ENCODE measurements around the gene PCMTD2. TPM values are rescaled to one million over a fixed set of nuclear protein-coding genes. Genes with fewer than 3 reads are reported as not detected.

Gene PCMTD2
- 9.9 to 17.4 TPM (median 13.4 TPM) in 5 replicates for total RNA-seq (2022; extraction: Qiagen RNA extraction; ENCODE audit: low read depth)

DNA sequence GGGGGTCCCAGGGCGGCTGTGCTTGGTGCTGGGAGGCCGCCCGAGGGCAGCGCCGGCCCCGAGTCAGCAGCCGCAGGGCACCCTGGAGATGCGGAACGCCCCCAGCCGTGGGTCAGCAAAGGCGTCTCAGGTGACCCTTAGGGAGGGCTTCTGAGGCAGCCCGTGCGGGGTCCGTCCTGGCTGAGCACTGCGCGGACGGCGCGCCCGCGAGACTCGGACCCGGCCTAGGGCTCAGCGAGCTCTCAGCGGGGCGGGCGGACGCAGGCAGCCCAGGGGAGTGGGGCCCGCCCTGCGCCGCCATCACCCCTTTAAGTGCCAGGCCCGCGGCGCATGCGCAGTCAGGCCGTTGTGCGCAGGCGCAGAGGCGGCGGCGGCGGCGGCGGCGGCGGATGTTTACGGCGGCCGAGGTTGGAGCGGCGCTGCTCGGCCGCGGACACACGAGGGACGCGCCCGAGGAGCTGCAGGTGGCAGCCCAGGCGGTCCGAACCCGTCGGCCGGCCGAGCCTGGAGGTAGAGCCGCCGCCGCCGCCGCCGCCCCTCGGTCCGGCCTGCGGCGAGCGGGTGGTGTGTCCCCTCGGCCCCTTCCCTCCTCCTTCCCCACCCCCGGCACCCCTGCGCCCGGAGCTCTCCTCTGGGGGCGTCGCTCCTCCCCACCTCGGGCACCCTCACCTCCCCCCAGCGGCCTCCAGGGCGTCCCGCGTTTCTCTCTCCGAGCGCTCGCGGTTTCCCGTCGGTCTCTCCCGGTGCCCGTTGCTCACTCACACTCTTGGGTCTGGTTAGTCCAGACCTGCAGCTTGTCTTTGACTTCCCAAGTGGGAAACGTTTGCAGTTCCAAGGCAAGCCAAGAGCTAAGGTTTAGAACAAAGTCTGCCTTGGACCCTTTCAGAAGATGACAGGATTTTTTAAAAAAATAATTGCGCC is at the start of gene PCMTD2:
PCMTD2 (plus strand) TSS at position 388 of the 921 bp plus-strand sequence. CDS start 4,218 bp downstream, outside the sequence.

Other genes with a start within 250 kb of the PCMTD2 start
- 0.19 to 0.39 TPM (median 0.33 TPM) in 5 replicates for gene C20orf204, start 219.6 kb upstream of the PCMTD2 start, total RNA-seq (2022; extraction: Qiagen RNA extraction; ENCODE audit: low read depth)
- gene SOX18, start 206.1 kb upstream of the PCMTD2 start, total RNA-seq (2022; extraction: Qiagen RNA extraction; ENCODE audit: low read depth), result 1.1 to 2.3 TPM (median 1.7 TPM) in 5 replicates
- 38.4 to 48.7 TPM (median 42.8 TPM) in 5 replicates for gene TCEA2, start 192.6 kb upstream of the PCMTD2 start, total RNA-seq (2022; extraction: Qiagen RNA extraction; ENCODE audit: low read depth)
- 15.3 to 25.0 TPM (median 23.1 TPM) in 5 replicates for gene RGS19, start 176.2 kb upstream of the PCMTD2 start, total RNA-seq (2022; extraction: Qiagen RNA extraction; ENCODE audit: low read depth)
- 0.40 to 0.71 TPM (median 0.51 TPM) in 5 replicates for gene OPRL1, start 175.7 kb upstream of the PCMTD2 start, total RNA-seq (2022; extraction: Qiagen RNA extraction; ENCODE audit: low read depth)
- 1.3 to 1.8 TPM (median 1.4 TPM) in 4 of 5 replicates, not detected in the other for gene LKAAEAR1, start 171.3 kb upstream of the PCMTD2 start, total RNA-seq (2022; extraction: Qiagen RNA extraction; ENCODE audit: low read depth)
- not detected in 5 replicates for gene NPBWR2, start 148.2 kb upstream of the PCMTD2 start, total RNA-seq (2022; extraction: Qiagen RNA extraction; ENCODE audit: low read depth)
- gene MYT1, start 91.3 kb upstream of the PCMTD2 start, total RNA-seq (2022; extraction: Qiagen RNA extraction; ENCODE audit: low read depth), result 0.09 to 0.38 TPM (median 0.13 TPM) in 5 replicates

Measured in A549 treated with DMSO at 1 μM for 4 hours (cell line).